HepG2 (cell line): Measurements from ENCODE around the gene IL4I1. TPM values are rescaled to one million over a fixed set of nuclear protein-coding genes. Genes with fewer than 3 reads are reported as not detected.

Experiments
- BORCS8-MEF2B ChIP-seq: sonication (generic); formaldehyde crosslinking; IDR thresholded peaks from 2 replicates; pipeline ENCODE4 v1.8.0; 2022; ENCODE audit warnings: mild to moderate bottlenecking, missing genetic modification reagents
- GATAD1 ChIP-seq: IDR thresholded peaks from 2 replicates; pipeline ENCODE4 v1.6.1; 2016; ENCODE audit warnings: missing genetic modification reagents, missing compliant biosample characterization
- KDM5B ChIP-seq: sonication (generic); formaldehyde crosslinking; IDR thresholded peaks from 2 replicates; pipeline ENCODE4 v1.4.0; 2020; ENCODE audit warnings: missing genetic modification reagents, mild to moderate bottlenecking, borderline replicate concordance
- KLF15 ChIP-seq: sonication (generic); formaldehyde crosslinking; IDR thresholded peaks from 2 replicates; pipeline ENCODE4 v1.8.1; 2023; ENCODE audit warnings: borderline replicate concordance, mild to moderate bottlenecking, inconsistent platforms, missing genetic modification reagents, mixed read lengths
- MIXL1 ChIP-seq: IDR thresholded peaks from 2 replicates; pipeline ENCODE4 v1.6.1; 2016
- TARDBP ChIP-seq: sonication (generic); formaldehyde crosslinking; IDR thresholded peaks from 2 replicates; pipeline ENCODE4 v1.8.0; 2022; ENCODE audit warnings: mild to moderate bottlenecking, missing genetic modification reagents
- TGIF2 ChIP-seq: IDR thresholded peaks from 2 replicates; pipeline ENCODE4 v1.6.1; 2016; ENCODE audit warnings: control low read depth, missing compliant biosample characterization
- ZNF251 ChIP-seq: sonication (generic); formaldehyde crosslinking; IDR thresholded peaks from 2 replicates; pipeline ENCODE4 v1.9.0; 2021; ENCODE audit warnings: mild to moderate bottlenecking, missing genetic modification reagents
- ZNF720 ChIP-seq: sonication (generic); formaldehyde crosslinking; IDR thresholded peaks from 2 replicates; pipeline ENCODE4 v1.4.0; 2020; ENCODE audit warnings: missing genetic modification reagents
- polyA plus RNA-seq, 8 experiments: library from polyadenylated mRNA; depleted of rRNA in 3 of 8; stranded (reverse) in 7 of 8; unstranded in 1 of 8; fragments of >200 nt; fragmentation: Illumina TruSeq in 4 of 8; extraction: Trizol in 4 of 8; gene quantifications; 2 replicates each; pipeline versions ENCODE4 v1.2.1 to v1.2.3, GENCODE V29; 2011 to 2016; ENCODE audit warnings: low read depth in 4 of 8, missing spikeins in 1 of 8, mixed read lengths in 1 of 8; ENCODE audit not compliant: insufficient read depth in 1 of 8
- total RNA-seq, 5 experiments: library from RNA; depleted of rRNA; stranded (reverse); fragments of >200 nt; fragmentation: Illumina TruSeq; extraction: Trizol; gene quantifications; 2 replicates each; pipeline ENCODE4 v1.2.3, GENCODE V29; 2016; ENCODE audit warnings: low read depth in 1 of 5
- TF ChIP-seq, protein P1 (sequence below): sonication (generic); formaldehyde crosslinking; IDR thresholded peaks from 2 replicates; pipeline ENCODE4 v1.4.0; 2020; ENCODE audit warnings: missing genetic modification reagents, borderline replicate concordance
- TF ChIP-seq, protein P2 (sequence below): sonication (generic); formaldehyde crosslinking; IDR thresholded peaks from 2 replicates; pipeline ENCODE4 v1.5.0; 2020; ENCODE audit warnings: mild to moderate bottlenecking, missing genetic modification reagents
- TF ChIP-seq, protein P3 (sequence below): sonication (generic); formaldehyde crosslinking; IDR thresholded peaks from 2 replicates; pipeline ENCODE4 v1.4.0; 2020; ENCODE audit warnings: missing genetic modification reagents
- TF ChIP-seq, protein P4 (sequence below): sonication (generic); formaldehyde crosslinking; IDR thresholded peaks from 2 replicates; pipeline ENCODE4 v1.4.0; 2020; ENCODE audit warnings: missing genetic modification reagents
- TF ChIP-seq, protein P5 (sequence below): IDR thresholded peaks from 2 replicates; pipeline ENCODE4 v1.6.1; 2012; ENCODE audit warnings: inconsistent platforms
- TF ChIP-seq, protein P6 (sequence below): sonication (generic); formaldehyde crosslinking; IDR thresholded peaks from 2 replicates; pipeline ENCODE4 v1.5.0; 2020; ENCODE audit warnings: mild to moderate bottlenecking, missing genetic modification reagents
- TF ChIP-seq, protein P7 (sequence below): sonication (generic); formaldehyde crosslinking; IDR thresholded peaks from 2 replicates; pipeline ENCODE4 v1.8.0; 2022; ENCODE audit warnings: missing genetic modification reagents, mild to moderate bottlenecking, borderline replicate concordance

The IL4I1 gene
- total and polyA plus RNA-seq, 2 of the 13 experiments (the other 11 are each of a cell fraction or from before 2014, with no cell fraction given) = not detected

DNA sequence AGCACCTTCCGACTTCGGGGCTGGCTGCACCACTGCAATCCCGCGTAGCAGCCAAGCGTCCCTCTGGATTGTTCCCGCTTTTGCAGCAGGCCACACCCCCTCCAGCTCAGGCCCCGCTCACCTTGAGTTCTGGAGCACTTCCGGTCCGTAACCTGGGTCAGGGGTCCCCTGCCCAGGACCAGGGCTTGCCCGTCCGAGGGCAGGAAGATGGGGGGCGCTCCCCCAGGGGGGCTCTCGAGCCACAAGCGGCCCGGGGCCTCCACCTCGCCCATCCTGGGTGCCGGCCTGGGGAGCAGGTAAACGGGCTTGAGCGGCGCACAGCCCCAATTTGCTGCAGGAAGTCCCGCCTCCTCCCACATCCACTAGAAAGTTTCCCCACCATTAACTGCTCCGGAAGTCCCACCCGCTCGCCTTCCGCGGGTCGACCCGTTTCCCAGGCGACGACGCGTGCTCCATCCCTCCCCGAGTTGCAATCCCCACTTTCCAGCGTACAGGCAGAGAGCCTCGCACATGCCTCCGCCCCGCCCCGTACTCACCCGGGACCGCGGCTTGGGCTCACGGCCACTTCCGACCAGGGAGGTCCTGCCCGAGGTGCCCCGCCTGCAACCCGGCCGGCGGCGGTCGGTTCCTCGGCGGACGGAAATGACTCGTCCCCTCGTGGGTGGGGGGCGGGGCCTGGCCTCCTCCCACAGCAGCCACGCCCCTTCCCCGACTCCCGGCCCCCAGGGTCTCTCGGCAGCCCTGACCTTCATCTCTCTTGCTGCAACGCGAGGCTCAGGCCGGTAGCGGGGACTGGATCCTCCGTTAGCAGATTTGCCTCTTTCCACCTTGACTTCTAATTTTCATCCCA is 29.5 kb downstream of the IL4I1 start, which contains the start of gene PNKP (continued):
- TF ChIP-seq, protein P1, sequence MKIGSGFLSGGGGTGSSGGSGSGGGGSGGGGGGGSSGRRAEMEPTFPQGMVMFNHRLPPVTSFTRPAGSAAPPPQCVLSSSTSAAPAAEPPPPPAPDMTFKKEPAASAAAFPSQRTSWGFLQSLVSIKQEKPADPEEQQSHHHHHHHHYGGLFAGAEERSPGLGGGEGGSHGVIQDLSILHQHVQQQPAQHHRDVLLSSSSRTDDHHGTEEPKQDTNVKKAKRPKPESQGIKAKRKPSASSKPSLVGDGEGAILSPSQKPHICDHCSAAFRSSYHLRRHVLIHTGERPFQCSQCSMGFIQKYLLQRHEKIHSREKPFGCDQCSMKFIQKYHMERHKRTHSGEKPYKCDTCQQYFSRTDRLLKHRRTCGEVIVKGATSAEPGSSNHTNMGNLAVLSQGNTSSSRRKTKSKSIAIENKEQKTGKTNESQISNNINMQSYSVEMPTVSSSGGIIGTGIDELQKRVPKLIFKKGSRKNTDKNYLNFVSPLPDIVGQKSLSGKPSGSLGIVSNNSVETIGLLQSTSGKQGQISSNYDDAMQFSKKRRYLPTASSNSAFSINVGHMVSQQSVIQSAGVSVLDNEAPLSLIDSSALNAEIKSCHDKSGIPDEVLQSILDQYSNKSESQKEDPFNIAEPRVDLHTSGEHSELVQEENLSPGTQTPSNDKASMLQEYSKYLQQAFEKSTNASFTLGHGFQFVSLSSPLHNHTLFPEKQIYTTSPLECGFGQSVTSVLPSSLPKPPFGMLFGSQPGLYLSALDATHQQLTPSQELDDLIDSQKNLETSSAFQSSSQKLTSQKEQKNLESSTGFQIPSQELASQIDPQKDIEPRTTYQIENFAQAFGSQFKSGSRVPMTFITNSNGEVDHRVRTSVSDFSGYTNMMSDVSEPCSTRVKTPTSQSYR = peak; percentile 59; the same call in 1 of the 2 replicates
- no peak for TF ChIP-seq ZNF251 (CRISPR knock-in tag)
- peak; percentile 95 for TF ChIP-seq GATAD1
- TF ChIP-seq TGIF2 = no peak
- TF ChIP-seq, protein P2, sequence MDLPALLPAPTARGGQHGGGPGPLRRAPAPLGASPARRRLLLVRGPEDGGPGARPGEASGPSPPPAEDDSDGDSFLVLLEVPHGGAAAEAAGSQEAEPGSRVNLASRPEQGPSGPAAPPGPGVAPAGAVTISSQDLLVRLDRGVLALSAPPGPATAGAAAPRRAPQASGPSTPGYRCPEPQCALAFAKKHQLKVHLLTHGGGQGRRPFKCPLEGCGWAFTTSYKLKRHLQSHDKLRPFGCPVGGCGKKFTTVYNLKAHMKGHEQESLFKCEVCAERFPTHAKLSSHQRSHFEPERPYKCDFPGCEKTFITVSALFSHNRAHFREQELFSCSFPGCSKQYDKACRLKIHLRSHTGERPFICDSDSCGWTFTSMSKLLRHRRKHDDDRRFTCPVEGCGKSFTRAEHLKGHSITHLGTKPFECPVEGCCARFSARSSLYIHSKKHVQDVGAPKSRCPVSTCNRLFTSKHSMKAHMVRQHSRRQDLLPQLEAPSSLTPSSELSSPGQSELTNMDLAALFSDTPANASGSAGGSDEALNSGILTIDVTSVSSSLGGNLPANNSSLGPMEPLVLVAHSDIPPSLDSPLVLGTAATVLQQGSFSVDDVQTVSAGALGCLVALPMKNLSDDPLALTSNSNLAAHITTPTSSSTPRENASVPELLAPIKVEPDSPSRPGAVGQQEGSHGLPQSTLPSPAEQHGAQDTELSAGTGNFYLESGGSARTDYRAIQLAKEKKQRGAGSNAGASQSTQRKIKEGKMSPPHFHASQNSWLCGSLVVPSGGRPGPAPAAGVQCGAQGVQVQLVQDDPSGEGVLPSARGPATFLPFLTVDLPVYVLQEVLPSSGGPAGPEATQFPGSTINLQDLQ (CRISPR knock-in tag) = no peak
- TF ChIP-seq, protein P3, sequence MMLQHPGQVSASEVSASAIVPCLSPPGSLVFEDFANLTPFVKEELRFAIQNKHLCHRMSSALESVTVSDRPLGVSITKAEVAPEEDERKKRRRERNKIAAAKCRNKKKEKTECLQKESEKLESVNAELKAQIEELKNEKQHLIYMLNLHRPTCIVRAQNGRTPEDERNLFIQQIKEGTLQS (CRISPR knock-in tag) = no peak
- peak; percentile 16; the same call in 1 of the 2 replicates for TF ChIP-seq MIXL1 (CRISPR knock-in tag)
- no peak for TF ChIP-seq ZNF720 (CRISPR knock-in tag)
- 0 out of 2 replicates have a peak, but pooled peaks have one; percentile 19 for TF ChIP-seq KLF15 (CRISPR knock-in tag)
- TF ChIP-seq BORCS8-MEF2B (CRISPR knock-in tag) = 0 out of 2 replicates have a peak, but pooled peaks have one; percentile 24
- peak; percentile 62 for TF ChIP-seq TARDBP (CRISPR knock-in tag)
- TF ChIP-seq, protein P4, sequence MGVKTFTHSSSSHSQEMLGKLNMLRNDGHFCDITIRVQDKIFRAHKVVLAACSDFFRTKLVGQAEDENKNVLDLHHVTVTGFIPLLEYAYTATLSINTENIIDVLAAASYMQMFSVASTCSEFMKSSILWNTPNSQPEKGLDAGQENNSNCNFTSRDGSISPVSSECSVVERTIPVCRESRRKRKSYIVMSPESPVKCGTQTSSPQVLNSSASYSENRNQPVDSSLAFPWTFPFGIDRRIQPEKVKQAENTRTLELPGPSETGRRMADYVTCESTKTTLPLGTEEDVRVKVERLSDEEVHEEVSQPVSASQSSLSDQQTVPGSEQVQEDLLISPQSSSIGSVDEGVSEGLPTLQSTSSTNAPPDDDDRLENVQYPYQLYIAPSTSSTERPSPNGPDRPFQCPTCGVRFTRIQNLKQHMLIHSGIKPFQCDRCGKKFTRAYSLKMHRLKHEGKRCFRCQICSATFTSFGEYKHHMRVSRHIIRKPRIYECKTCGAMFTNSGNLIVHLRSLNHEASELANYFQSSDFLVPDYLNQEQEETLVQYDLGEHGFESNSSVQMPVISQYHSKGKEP (CRISPR knock-in tag) = no peak
- TF ChIP-seq, protein P5, sequence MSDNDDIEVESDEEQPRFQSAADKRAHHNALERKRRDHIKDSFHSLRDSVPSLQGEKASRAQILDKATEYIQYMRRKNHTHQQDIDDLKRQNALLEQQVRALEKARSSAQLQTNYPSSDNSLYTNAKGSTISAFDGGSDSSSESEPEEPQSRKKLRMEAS = peak; percentile 86
- TF ChIP-seq KDM5B (CRISPR knock-in tag) = peak; percentile 71; the same call in 1 of the 2 replicates
- TF ChIP-seq, protein P6, sequence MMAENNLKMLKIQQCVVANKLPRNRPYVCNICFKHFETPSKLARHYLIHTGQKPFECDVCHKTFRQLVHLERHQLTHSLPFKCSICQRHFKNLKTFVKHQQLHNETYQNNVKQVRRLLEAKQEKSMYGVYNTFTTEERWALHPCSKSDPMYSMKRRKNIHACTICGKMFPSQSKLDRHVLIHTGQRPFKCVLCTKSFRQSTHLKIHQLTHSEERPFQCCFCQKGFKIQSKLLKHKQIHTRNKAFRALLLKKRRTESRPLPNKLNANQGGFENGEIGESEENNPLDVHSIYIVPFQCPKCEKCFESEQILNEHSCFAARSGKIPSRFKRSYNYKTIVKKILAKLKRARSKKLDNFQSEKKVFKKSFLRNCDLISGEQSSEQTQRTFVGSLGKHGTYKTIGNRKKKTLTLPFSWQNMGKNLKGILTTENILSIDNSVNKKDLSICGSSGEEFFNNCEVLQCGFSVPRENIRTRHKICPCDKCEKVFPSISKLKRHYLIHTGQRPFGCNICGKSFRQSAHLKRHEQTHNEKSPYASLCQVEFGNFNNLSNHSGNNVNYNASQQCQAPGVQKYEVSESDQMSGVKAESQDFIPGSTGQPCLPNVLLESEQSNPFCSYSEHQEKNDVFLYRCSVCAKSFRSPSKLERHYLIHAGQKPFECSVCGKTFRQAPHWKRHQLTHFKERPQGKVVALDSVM = 0 out of 2 replicates have a peak, but pooled peaks have one; percentile 9
- TF ChIP-seq, protein P7, sequence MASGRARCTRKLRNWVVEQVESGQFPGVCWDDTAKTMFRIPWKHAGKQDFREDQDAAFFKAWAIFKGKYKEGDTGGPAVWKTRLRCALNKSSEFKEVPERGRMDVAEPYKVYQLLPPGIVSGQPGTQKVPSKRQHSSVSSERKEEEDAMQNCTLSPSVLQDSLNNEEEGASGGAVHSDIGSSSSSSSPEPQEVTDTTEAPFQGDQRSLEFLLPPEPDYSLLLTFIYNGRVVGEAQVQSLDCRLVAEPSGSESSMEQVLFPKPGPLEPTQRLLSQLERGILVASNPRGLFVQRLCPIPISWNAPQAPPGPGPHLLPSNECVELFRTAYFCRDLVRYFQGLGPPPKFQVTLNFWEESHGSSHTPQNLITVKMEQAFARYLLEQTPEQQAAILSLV (CRISPR knock-in tag) = peak; percentile 46; the same call in 1 of the 2 replicates
